ENCODE data around the gene ARF3.

The ARF3 gene

GRCh38 chr12:48961801-48962200 is 4.5 kb upstream of the ARF3 start:
- no peak for DNase-seq

GRCh38 chr12:48961331-48961730 is 4.0 kb upstream of the ARF3 start:
- DNase-seq = no peak

GRCh38 chr12:48960834-48961233 is 3.5 kb upstream of the ARF3 start:
- no peak for DNase-seq

GRCh38 chr12:48958049-48958388 is 732 bp upstream of the ARF3 start:
- no peak for DNase-seq

- DNase-seq = peak; percentile 24
Measured at GRCh38 chr12:48956279-48957140, 777 bp downstream of the ARF3 start.

GRCh38 chr12:48954841-48955501 is 2.3 kb downstream of the ARF3 start:
- DNase-seq = no peak

- no peak for DNase-seq
Measured at GRCh38 chr12:48954061-48954460, 3.2 kb downstream of the ARF3 start.

- no peak for DNase-seq
Measured at GRCh38 chr12:48952691-48953090, 4.6 kb downstream of the ARF3 start.

- DNase-seq = no peak
Measured at GRCh38 chr12:48947727-48948126, 9.6 kb downstream of the ARF3 start.

GRCh38 chr12:48946943-48947342 is 10.3 kb downstream of the ARF3 start:
- no peak for DNase-seq

- DNase-seq = no peak
Measured at GRCh38 chr12:48946205-48946604, 11.1 kb downstream of the ARF3 start.

- no peak for DNase-seq
Measured at GRCh38 chr12:48943221-48943620, 14.1 kb downstream of the ARF3 start.

GRCh38 chr12:48940181-48940580 is 17.1 kb downstream of the ARF3 start:
- no peak for DNase-seq

GRCh38 chr12:48938805-48939204 is 18.5 kb downstream of the ARF3 start:
- no peak for DNase-seq

- no peak for DNase-seq
Measured at GRCh38 chr12:48937170-48937569, 20.1 kb downstream of the ARF3 start.

GRCh38 chr12:48936379-48936979 is 20.8 kb downstream of the ARF3 start:
- peak; percentile 82 for DNase-seq

- DNase-seq = no peak
Measured at GRCh38 chr12:48934312-48934706, 23.0 kb downstream of the ARF3 start.

- DNase-seq = no peak
Measured at GRCh38 chr12:48933664-48934311, 23.5 kb downstream of the ARF3 start.

GRCh38 chr12:48932878-48933277 is 24.4 kb downstream of the ARF3 start:
- no peak for DNase-seq

GRCh38 chr12:48930475-48930874 is 26.8 kb downstream of the ARF3 start:
- DNase-seq = no peak

- no peak for DNase-seq
Measured at GRCh38 chr12:48929551-48929950, 27.7 kb downstream of the ARF3 start.

- no peak for DNase-seq
Measured at GRCh38 chr12:48927261-48927660, 30.0 kb downstream of the ARF3 start.

GRCh38 chr12:48925304-48926011 is 31.8 kb downstream of the ARF3 start, which contains the start of gene FKBP11:
FKBP11 (minus strand) TSS chr12:48925492; CDS start chr12:48925428, 64 bp downstream.
- peak; percentile 80 for DNase-seq
